DMS53 (cell line): ENCODE measurements around the gene TIMM50.

ENCODE experiments used
- DNase-seq: peaks from one replicate; lab custom pipeline; 2025; lab: John Stamatoyannopoulos, UW

The TIMM50 gene

DNA sequence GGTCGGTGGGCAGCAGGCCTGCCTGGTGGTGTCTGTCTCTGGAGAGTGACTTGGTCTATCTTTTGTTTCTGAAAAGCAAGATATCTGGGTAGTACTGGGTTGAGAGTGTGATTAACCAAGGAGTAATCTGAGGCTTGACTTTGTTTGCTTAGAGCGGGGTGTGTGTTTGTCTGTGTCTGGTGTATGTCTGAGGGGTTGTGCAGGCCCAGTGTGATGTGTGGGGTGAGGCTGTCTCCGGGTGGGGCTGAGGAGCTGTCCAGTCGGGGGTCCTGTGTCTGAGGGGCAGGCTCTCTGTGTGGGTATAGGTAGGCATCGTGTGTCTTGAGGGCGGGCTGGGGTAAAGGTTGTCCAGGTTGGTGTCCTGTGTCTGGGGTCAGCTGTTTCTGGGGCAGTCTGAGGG, 11.1 kb upstream of the TIMM50 start:
- DNase-seq: no peak

DNA sequence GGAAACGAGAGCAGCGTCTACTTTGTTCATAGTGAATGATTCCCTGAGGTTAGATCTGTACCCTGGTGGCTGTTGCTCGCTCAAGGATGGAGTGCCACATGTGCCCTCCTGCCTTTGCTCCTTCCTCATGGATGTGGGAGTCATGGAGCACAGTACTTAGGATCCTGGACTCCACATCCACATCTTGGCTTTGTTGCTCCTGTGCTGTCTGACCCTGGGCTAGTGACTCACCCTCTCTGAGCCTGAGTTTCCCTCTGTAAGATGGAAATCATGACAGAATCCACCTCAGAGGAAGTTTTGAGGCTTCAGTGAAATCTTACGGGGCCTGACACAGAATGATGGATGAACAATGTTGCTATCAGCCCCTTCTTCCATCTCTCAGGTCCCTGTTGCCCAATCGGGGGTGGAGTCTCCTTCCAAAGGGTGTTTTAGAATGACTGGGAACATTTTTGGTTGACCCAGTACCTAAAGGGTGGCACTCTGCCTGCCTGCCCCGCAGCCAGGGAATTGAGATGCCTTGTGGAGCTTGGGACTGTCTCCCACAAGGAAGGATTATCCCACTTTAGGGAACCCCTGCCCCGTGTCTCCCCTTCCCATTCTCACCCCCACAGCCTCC, 9.8 kb upstream of the TIMM50 start:
- no peak for DNase-seq

DNA sequence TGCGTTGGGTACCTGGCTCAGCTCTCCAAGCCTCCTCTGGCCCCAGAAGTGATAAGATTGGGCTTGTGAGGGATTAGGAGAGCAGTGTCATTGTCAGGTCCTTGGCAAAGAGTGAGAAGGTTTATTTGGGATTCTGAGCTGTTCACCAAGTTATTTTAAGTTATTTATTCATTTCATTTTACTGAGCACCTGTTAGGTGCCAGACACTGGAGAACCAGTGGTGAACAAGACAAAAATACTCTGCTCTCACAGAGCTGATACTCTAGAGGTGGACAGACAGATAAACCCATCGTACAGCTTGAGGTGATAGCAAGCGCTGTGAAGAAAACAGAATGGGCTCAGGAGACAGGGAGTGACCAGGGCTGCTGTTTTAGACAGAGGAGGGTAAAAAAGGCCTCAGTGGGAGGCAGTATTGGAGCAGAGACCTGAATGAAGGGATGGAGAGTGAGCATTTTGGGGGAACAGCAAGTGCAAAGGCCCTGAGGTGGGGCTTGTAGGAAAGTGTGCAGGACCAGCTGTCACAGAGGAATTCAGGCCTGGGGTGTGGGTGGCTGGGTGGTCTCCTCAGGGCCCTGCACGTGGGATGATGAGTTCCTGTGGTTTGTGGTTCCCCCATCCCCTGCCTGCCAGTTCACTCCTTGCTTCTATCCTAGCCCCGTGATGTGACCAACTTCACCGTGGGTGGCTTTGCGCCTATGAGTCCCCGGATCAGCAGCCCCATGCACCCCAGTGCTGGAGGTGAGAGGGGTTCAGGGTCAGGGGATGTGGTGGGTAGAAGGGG, 8.7 kb upstream of the TIMM50 start:
- no peak for DNase-seq

DNA sequence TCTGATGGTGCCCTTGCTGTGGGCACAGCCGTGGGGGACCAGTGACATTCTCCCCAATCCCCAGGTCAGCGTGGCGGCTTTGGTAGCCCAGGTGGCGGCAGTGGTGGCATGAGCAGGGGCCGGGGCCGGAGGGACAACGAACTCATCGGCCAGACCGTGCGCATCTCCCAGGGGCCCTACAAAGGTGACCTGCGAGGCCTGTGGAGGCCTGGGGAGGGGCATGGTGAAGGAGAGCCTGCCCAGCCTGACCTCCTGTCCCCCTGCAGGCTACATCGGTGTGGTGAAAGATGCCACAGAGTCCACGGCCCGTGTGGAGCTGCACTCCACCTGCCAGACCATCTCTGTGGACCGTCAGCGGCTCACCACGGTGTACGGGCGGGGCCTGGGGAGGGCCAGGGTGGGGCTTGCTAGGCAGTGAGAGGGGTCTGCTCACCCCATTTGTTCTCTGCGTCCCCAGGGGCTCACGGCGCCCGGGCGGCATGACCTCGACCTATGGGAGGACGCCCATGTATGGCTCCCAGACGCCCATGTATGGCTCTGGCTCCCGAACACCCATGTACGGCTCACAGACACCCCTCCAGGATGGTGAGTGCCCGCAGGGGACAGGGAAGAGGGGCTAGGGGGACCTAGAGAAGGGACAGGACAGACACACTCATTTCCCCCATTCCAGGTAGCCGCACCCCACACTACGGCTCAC, 7.7 kb upstream of the TIMM50 start:
- no peak for DNase-seq

DNA sequence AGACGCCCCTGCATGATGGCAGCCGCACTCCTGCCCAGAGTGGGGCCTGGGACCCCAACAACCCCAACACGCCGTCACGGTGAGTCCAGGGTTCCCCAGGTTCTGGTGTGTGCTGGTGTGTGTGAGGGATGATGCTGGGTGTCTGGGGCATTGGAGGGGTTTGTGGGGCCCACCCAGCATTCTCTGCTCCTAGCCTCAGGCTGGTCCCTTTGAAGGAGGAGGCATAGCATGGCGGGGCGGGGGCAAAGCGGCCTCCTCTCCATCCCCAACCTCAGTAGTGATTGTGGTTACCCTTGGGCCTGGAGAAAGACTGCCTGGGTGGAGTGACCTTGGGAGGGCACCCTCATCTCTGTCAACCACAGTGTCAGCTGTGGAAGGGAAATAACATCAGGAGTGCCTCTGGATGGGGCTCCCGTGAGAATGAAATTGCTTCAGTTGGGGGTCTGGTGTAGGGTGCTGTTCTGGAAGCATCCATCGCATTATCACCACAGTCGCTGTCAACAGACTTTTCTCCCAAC, 7.1 kb upstream of the TIMM50 start:
- no peak for DNase-seq

DNA sequence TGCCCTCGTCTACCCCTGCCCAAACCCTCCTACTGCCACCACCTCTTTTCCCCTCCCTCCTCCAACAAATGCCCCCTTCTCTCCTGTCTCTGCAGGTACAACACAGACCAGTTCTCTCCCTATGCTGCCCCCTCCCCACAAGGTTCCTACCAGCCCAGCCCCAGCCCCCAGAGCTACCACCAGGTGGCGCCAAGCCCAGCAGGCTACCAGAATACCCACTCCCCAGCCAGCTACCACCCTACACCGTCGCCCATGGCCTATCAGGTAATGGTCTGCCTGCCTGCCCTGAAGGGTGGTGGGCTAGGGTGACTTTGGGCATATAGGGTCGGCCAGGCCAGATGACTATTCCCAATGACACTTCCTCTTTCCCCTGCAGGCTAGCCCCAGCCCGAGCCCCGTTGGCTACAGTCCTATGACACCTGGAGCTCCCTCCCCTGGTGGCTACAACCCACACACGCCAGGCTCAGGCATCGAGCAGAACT, 6.5 kb upstream of the TIMM50 start:
- peak; percentile 73 for DNase-seq

DNA sequence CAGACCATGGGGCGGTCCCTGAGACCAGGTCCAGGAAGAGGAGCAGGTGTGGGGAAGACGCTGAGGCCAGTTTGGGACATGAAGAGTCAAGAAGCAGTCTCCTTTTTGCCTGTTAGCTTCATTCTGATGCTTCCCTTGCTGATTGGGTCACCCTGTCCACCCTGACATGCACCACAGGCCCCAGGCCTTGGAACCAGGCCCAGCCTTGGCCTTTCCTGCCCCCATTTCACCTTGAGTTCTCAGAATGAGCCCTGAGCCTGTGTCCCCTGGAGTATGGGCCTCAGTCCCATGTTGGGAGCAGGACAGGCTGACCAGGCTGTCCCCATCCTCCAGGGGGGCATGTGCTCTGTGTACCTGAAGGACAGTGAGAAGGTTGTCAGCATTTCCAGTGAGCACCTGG, 4.9 kb upstream of the TIMM50 start:
- DNase-seq: no peak

DNA sequence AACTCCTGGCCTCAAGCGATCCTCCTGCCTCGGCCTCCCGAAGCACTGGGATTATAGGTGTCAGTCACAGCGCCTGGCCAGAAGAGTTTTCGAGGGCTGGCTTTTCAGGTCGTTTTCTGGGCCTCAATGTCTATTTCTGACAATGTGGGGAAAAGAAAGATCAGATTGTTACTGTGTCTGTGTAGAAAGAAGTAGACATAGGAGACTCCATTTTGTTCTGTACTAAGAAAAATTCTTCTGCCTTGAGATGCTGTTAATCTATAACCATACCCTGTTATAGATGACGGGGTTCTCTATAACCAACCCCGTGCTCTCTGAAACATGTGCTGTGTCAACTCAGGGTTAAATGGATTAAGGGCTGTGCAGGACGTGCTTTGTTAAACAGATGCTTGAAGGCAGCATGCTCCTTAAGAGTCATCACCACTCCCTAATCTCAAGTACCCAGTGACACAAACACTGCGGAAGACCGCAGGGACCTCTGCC, 1.3 kb upstream of the TIMM50 start:
- peak; percentile 43 for DNase-seq

DNA sequence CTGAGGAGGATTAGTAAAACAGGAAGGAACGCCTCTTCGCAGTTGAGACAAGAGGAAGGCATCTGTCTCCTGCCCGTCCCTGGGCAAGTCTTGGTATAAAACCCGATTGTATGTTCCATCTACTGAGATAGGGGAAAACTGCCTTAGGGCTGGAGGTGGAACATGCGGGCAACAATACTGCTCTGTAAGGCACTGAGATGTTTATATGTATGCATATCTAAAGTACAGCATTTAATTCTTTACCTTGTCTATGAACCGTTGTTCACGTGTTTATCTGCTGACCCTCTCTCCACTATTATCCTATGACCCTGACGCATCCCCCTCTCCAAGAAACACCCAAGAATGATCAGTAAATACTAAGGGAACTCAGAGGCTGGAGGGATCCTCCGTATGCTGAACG, 722 bp upstream of the TIMM50 start:
- no peak for DNase-seq

DNA sequence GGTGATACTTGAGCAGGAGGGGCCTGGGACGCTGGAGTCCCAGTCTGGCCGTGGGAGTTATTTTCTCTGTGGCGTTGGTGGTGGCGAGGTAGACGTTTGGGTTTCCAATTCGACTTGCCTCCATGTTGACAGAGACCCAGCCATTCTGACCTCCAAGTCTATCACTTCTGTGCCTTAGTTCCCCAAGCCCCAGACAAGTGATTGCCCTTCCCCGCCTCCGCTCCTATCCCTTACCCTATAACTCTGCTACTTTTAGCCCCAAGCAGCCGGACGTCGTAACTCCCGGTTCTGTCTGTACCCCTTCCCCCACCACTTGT, 549 bp downstream of the TIMM50 start:
- no peak for DNase-seq

DNA sequence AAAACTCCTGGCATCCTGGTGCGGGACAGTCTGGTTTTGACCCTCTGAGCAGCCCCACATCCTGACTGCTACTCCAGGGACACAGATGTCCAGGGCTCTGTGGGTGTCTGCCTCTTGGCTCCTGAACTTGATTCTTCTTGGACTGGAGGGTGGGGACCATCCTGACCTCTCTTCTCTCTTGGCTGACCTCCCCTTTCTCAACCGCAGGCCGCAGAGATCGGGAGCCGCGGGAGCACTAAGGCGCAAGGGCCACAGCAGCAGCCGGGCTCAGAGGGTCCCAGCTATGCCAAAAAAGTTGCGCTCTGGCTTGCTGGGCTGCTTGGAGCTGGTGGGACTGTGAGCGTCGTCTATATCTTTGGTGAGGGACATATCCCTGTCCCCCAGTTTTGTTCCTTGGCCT, 1.0 kb downstream of the TIMM50 start:
- DNase-seq: no peak

DNA sequence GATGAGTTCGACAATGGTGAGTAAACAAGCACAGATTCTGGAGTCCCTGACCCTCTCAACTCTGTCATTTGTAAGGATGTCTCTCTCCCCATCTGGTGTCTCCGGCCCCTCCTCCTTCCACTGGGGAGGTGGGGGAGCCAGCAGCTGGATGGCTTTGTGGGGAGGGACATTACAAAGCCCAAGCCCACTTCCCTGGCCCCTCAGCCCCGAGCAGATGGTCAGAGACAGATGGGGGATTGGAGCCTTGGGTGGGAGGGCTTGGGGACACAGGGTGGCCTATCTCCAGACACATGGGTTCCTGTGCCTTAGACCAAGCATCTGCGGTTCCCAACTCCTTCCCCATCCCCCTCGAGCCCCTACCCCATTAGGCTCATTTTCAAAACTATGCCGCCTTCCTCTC, 2.5 kb downstream of the TIMM50 start:
- DNase-seq: no peak

DNA sequence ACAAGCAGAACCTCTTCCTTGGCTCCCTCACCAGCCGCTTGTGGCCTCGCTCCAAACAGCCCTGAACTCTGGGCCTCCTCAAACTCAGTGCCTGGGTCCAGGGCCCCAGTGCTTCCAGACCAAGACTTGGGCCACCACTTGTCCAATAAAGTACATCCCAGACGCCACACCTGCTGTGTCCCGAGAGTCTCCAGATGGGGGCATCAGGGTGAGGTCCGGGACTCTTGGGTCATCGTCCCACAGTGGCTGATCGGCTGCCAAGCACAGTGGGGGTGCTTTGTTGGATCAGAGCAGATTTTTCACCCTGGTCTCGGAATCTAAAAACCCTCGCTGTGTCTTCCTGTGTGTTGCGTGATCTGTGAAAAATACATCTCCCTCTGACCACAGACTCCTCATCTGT, 9.1 kb downstream of the TIMM50 start:
- no peak for DNase-seq

DNA sequence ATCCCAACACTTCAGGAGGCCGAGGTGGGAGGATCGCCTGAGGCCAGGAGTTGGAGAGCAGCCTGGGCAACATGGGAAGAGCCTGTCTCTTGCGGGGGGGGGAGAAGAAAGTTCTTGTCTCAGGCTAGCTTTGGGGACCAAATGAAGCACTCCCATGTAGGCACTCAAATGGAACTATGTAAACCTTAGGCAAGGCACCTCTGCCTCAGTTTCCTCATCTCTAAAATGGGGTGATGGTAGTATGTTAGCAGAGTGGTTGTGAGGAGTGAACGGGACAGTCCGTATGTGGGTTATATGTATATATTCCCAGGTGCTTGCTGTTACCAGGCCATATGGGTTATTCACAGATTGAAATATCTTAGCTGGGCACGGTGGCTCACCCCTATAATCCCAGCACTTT, 11.6 kb downstream of the TIMM50 start:
- DNase-seq: no peak

DNA sequence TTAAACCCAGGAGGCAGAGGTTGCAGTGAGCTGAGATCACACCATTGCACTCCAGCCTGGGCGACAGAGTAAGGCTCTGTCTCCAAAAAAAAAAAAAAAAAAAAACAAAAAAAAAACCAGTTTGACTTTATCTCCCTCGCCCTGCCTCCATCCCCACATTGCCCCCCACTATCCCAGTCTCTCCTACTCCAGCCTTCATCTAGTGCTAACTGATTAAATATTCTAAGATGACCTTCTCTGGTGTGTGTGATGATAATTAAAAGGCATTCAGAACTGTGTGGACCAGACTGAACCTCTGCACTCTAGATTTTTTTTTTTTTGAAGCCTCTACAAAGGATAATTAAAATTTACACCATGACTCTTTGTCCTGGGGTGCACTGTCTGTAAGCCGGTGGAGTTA, 12.2 kb downstream of the TIMM50 start:
- DNase-seq: no peak

DNA sequence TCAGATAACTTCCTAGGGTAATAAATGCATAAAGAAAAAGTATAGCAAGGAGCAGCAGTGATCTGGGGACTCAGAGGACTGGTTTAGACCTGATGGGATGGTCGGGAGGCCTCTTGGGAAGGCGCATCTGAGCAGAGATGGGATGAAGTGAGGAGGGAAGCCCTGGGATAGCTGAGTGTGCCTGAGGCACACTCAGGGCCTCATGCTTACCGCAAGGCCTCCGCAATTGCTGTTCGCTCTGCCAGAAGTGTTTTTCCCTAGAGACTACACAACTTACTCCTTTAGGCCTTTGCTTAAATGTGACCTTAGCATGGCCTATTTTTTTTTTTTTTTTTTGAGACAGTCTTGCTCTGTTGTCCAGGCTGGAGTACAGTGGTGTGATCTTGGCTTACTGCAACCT, 14.0 kb downstream of the TIMM50 start:
- no peak for DNase-seq

DNA sequence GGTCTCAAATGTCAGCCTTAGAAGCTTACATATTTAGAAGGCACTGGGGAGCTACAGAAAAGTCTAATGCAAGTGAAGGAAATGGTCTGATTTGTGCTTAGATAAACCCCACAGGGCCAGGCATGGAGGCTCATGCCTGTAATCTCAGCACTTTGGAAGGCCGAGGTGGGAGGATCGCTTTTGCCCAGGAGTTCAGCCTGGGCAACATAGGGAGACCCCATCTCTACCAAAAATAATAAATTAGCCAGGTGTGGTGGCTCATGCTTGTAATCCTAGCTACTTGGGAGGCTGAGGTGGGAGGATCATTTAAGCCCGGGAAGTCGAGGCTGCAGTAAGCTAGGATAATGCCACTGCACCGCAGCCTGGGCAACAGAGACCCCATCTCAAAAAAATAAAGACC, 15.4 kb downstream of the TIMM50 start:
- no peak for DNase-seq

DNA sequence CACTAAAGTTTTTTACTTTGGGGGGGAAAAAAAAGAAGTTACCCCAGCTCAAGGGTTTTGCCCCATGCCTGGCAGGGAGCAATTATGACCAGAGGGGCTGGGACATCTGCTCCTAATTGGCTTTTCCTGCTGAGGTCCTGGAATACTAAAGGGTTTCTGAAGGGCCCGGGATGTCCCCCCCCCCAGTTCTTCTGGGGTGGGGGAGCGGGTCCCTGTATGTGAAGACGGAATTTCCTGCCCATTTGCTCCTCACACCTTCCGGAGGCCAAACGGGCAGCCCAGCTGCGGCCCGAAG, 17.0 kb downstream of the TIMM50 start:
- DNase-seq: no peak

DNA sequence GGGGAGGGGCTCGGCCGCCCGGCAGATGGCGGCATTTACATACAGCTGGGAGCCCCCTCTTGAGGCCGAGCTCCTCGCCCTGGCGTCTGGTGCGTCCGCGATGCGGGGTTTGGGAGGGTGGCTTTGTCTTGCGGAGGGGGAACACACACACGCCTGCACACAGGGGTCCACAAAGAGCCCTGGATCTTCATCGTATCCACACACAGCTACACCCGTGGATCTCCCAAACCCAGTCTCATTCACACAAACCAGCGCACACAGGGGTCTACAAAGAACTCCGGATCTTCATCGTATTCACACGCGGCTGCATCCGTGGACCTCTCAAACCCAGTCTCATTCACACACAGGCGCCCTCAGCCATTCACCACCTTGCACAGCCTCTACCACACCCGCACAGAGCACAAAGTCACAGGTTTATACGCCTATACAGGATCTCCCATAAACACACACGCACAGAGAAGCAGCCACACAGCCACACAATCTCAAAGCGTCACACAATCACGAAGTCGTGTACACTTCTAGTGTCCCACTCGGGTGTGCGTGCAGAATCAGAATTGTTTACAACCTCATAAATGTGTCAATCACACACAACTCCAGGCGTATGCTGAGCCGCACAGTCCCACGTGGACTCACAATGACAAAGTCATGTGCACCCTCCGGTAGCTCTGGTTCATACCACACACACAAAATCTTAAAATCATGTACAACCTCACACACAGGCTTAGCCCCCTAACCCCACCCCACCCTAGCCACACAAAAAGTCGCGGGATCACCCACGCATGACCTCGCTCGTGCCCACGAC, 17.6 kb downstream of the TIMM50 start:
- DNase-seq: peak; percentile 98

DNA sequence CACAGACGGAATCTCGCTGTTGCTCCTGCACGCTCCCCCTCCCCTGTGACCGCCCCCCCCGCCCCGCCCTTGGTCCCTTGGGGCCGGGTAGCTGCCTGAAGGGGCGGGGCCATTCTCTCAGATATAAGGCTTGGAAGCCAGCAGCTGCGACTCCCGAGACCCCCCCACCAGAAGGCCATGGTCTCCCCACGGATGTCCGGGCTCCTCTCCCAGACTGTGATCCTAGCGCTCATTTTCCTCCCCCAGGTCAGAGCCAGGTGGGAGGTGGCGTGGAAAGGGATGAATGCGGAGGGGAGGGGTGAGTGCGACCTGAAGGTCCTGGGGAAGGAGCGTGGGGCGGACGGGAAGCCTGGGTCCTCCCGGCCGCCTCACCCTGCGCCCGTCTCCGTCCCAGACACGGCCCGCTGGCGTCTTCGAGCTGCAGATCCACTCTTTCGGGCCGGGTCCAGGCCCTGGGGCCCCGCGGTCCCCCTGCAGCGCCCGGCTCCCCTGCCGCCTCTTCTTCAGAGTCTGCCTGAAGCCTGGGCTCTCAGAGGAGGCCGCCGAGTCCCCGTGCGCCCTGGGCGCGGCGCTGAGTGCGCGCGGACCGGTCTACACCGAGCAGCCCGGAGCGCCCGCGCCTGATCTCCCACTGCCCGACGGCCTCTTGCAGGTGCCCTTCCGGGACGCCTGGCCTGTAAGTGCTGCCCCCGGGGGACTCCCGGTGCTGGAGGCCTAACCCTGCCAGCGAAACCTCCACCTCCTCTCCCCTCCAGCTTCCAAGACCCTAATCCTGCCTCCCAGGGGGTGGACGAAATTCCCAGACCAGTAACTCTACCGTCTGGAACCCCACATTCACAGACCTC, 18.4 kb downstream of the TIMM50 start, which contains the start of gene DLL3:
DLL3 (plus strand) TSS at position 150 of the 845 bp plus-strand sequence; CDS start at position 178, 28 bp downstream.
- peak; percentile 90 for DNase-seq

DNA sequence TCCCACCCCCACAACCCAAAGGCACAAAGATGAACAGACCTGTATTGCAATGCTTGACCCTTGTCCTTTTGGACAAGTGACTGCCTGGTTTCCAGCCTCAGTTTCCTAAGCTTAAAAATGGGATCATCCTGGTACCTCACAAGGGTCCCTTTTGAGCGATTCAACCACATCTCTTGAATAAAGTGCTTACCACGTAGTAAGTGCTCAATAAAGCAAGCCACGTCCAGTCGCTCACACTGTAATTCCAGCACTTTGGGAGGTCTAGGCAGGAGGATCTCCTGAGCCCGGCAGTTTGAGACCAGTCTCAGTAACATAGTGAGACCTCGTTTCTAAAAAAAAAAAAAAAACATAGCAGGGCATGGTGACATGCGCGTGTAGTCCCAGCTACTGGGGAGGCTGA, 19.3 kb downstream of the TIMM50 start:
- DNase-seq: no peak
